ENCODE results near the gene ELOF1. TPM values are rescaled to one million over a fixed set of nuclear protein-coding genes. Genes with fewer than 3 reads are reported as not detected.
A peak's percentile ranks its signal among the peaks of the same experiment; 100 is the strongest.

ELOF1 gene
- total and polyA plus RNA-seq, 2 donors from 2014 or later = 47.5 to 72.4 TPM

DNA sequence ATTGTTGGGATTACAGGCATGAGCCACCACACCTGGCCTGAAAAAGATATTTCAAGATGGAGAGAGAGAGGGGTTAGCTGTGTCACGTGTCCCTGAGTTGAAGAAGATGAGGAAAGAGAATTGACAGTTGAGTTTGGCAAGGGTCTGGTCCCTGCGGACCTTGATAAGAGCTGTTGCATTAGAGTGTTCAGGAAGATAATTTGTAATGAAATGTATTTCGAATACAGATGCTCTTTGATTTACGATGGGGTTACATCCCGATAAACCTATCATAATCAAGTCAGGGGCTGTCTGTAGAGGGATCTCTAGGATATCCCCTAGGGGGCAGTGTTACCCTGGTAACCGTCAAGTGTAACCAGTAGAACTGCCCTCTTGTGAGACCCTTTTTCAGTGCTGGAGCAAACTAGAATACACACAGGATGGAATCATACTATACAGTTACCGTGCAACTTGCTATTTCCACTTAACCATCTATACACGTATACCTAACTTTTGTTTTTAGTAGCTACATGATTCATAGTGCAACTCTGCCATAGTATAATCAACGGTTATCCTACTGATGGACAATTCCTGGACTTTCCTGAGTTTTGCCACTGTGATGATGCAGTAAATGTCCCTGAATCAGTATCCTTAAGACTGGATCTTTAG, 1.5 kb upstream of the ELOF1 start:
- DNase-seq (peak in 4 of 5 donors; percentile 73 to 91 (median 78)), FAIRE-seq (no peak)
- H3K27ac ChIP-seq (ENCODE audit: low read depth in 2 of 2, low read length in 2 of 2) = no peak overlapping the region
- H3K4me1 ChIP-seq (ENCODE audit: control insufficient read depth in 2 of 3, insufficient read depth in 2 of 3, low read depth in 1 of 3, low read length in 3 of 3) = peaks cover 2 to 12% (median 9%) of the 10 kb centered on the region in 3 donors
- no peaks in the 10 kb centered on the region for H3K9me3 ChIP-seq (ENCODE audit: control insufficient read depth in 2 of 3, insufficient read depth in 1 of 3, low read length in 3 of 3)
- H3K36me3 ChIP-seq (ENCODE audit: control insufficient read depth in 2 of 3, insufficient read depth in 3 of 3, low read length in 3 of 3) = peaks cover 0 to 5% (median 4%) of the 10 kb centered on the region in 3 donors
- intact Hi-C loops (cut with DNase I) = no loop called here
- no peaks in the 10 kb centered on the region for H3K27me3 ChIP-seq (ENCODE audit: control insufficient read depth, insufficient read depth, low read length)
- peak; percentile 47 for TF ChIP-seq CTCF (IDR thresholded peaks at IDR 0.05; ENCODE audit: borderline replicate concordance, extremely low read depth, insufficient read depth)
- H3K4me3 ChIP-seq (ENCODE audit: low read length in 3 of 3) = peak overlapping the region in 1 of 3 donors; percentile 18
- no peak overlapping the region for H3K9ac ChIP-seq (ENCODE audit: low read length in 3 of 3)

- intact Hi-C loops (cut with DNase I) = no loop called here
- Histone ChIP-seq H3K4me1 (ENCODE audit: control insufficient read depth in 2 of 3, insufficient read depth in 2 of 3, low read depth in 1 of 3, low read length in 3 of 3) (peaks cover 2 to 12% (median 9%) of the 10 kb centered on the region in 3 donors), H3K9me3 (ENCODE audit: control insufficient read depth in 2 of 3, insufficient read depth in 1 of 3, low read length in 3 of 3) (no peaks in the 10 kb centered on the region), H3K27ac (ENCODE audit: low read depth in 2 of 2, low read length in 2 of 2) (no peak overlapping the region), H3K4me3 (ENCODE audit: low read length in 3 of 3) (no peak overlapping the region), H3K27me3 (ENCODE audit: control insufficient read depth, insufficient read depth, low read length) (no peaks in the 10 kb centered on the region), H3K9ac (ENCODE audit: low read length in 3 of 3) (no peak overlapping the region), H3K36me3 (ENCODE audit: control insufficient read depth in 2 of 3, insufficient read depth in 3 of 3, low read length in 3 of 3) (peaks cover 0 to 15% (median 10%) of the 10 kb centered on the region in 3 donors)
- DNase-seq (no peak), FAIRE-seq (no peak)
- no peak for TF ChIP-seq CTCF (IDR thresholded peaks at IDR 0.05; ENCODE audit: borderline replicate concordance, extremely low read depth, insufficient read depth)
Measured at GRCh38 chr19:11556634-11557420, 2.2 kb downstream of the ELOF1 start.

- FAIRE-seq (no peak), DNase-seq (no peak)
- H3K9me3 ChIP-seq (ENCODE audit: control insufficient read depth in 2 of 3, insufficient read depth in 1 of 3, low read length in 3 of 3) = no peaks in the 10 kb centered on the region
- peaks cover 0 to 15% (median 10%) of the 10 kb centered on the region in 3 donors for H3K36me3 ChIP-seq (ENCODE audit: control insufficient read depth in 2 of 3, insufficient read depth in 3 of 3, low read length in 3 of 3)
- TF ChIP-seq CTCF (IDR thresholded peaks at IDR 0.05; ENCODE audit: borderline replicate concordance, extremely low read depth, insufficient read depth) = no peak
- H3K4me1 ChIP-seq (ENCODE audit: control insufficient read depth in 2 of 3, insufficient read depth in 2 of 3, low read depth in 1 of 3, low read length in 3 of 3) = peaks cover 0 to 12% (median 5%) of the 10 kb centered on the region in 3 donors
- H3K9ac ChIP-seq (ENCODE audit: low read length in 3 of 3) = no peak overlapping the region
- intact Hi-C loops (cut with DNase I) = no loop called here
- no peaks in the 10 kb centered on the region for H3K27me3 ChIP-seq (ENCODE audit: control insufficient read depth, insufficient read depth, low read length)
- no peak overlapping the region for H3K27ac ChIP-seq (ENCODE audit: low read depth in 2 of 2, low read length in 2 of 2)
- no peak overlapping the region for H3K4me3 ChIP-seq (ENCODE audit: low read length in 3 of 3)
Measured at GRCh38 chr19:11555246-11555645, 3.8 kb downstream of the ELOF1 start.
